DMS114 treated with DMSO at 0.1 percent for 48 hours (cell line): ENCODE data around the gene EHD4.
A peak's percentile ranks its signal among the peaks of the same experiment; 100 is the strongest.

ENCODE experiments used
- DNase-seq: peaks from one replicate; lab custom pipeline; 2025; ENCODE audit not compliant: unreplicated experiment; lab: John Stamatoyannopoulos, UW

EHD4 gene

GRCh38 chr15:41995476-41995855 lies 23.1 kb upstream of the EHD4 start:
- no peak for DNase-seq

- no peak for DNase-seq
Observed at GRCh38 chr15:41994772-41995475, 22.6 kb upstream of the EHD4 start.

- no peak for DNase-seq
Observed at GRCh38 chr15:41994171-41994650, 21.9 kb upstream of the EHD4 start.

GRCh38 chr15:41993472-41994170 lies 21.3 kb upstream of the EHD4 start:
- DNase-seq, result no peak

- no peak for DNase-seq
Observed at GRCh38 chr15:41992803-41993190, 20.4 kb upstream of the EHD4 start.

GRCh38 chr15:41992151-41992802 lies 19.9 kb upstream of the EHD4 start:
- DNase-seq, result no peak

GRCh38 chr15:41990691-41991090 lies 18.3 kb upstream of the EHD4 start:
- DNase-seq, result no peak

GRCh38 chr15:41990243-41990605 lies 17.9 kb upstream of the EHD4 start:
- no peak for DNase-seq

- peak; percentile 27 for DNase-seq
Observed at GRCh38 chr15:41989573-41990242, 17.4 kb upstream of the EHD4 start.

- DNase-seq, result no peak
Observed at GRCh38 chr15:41988896-41989572, 16.7 kb upstream of the EHD4 start.

- no peak for DNase-seq
Observed at GRCh38 chr15:41987925-41988275, 15.5 kb upstream of the EHD4 start.

- no peak for DNase-seq
Observed at GRCh38 chr15:41987246-41987924, 15.0 kb upstream of the EHD4 start.

GRCh38 chr15:41985236-41986160 lies 13.1 kb upstream of the EHD4 start:
- DNase-seq, result no peak

GRCh38 chr15:41984622-41985021 lies 12.3 kb upstream of the EHD4 start:
- DNase-seq, result no peak

GRCh38 chr15:41983621-41984571 lies 11.5 kb upstream of the EHD4 start:
- DNase-seq, result no peak

- no peak for DNase-seq
Observed at GRCh38 chr15:41983221-41983620, 10.9 kb upstream of the EHD4 start.

GRCh38 chr15:41982133-41982930 lies 10.0 kb upstream of the EHD4 start:
- DNase-seq, result no peak
